PC-9 (cell line): ENCODE data around the gene SIRT1.

Source experiments
- CTCF ChIP-seq: fragments of 200-600 bp; sonication (generic); conservative IDR thresholded peaks from 2 replicates; pipeline ENCODE4 v1.6.1; 2017; ENCODE audit warnings: mixed run types, antibody characterized with exemption, mild to moderate bottlenecking, moderate library complexity
- EZH2 ChIP-seq: fragments of 200-600 bp; sonication (generic); IDR thresholded peaks from 2 replicates; pipeline ENCODE4 v1.8.0; 2017; ENCODE audit warnings: antibody characterized with exemption, low read depth

DNA sequence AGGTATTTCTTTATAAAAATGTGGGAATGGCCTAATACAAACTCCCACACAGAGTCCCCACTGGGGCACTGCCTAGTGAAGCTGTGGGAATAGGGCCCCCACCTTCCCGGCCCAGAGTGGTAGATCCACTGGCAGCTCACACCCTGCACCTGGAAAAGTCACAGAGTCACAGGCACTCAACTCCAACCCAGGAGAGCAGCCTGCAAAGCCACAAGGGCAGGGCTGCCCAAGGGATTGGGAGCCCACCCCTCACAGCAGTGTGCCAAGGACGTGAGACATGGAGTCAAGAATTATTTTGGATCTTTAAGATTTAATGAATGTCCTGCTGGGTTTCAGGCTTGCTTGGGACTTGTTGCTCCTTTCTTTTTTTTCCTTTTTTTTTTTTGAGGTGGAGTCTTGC is 41.2 kb upstream of the SIRT1 start:
- TF ChIP-seq CTCF = no peak
- TF ChIP-seq EZH2 = no peak
